Lower leg skin (tissue), 4 donors: ENCODE measurements around the gene PAFAH1B1. TPM values are rescaled to one million over a fixed set of nuclear protein-coding genes. Genes with fewer than 3 reads are reported as not detected.
"Not testable (repeated sequence)": the region's sequence is repeated elsewhere in the genome, so short reads cannot be mapped to it uniquely, and the experiment has no call there.

ENCODE experiments used
- DNase-seq, 2 donors: peaks; one replicate each; pipeline ENCODE4 v3.0.0-alpha.2; 2019; ENCODE audit warnings: low spot score in 2 of 2
- H3K4me3 ChIP-seq: fragments of 200-600 bp; sonication (generic); 2 replicates; pipeline ENCODE4 v1.5.1; 2017; ENCODE audit warnings: mild to moderate bottlenecking, low read depth; ENCODE audit not compliant: poor library complexity, severe bottlenecking
- POLR2A ChIP-seq, 2 donors: fragments of 450-650 bp; IDR thresholded peaks; one replicate each; pipeline ENCODE4 v1.6.1; 2016 to 2017; ENCODE audit warnings: antibody characterized with exemption in 2 of 2, mild to moderate bottlenecking in 1 of 2, moderate library complexity in 1 of 2
- WGBS, 2 donors: methylation state at CpG; one replicate each; pipeline ENCODE4 v1.1.5; 2018; 5-methylcytosine and 5-hydroxymethylcytosine counted together
- intact Hi-C: fragments of 100-400 bp; cut with DNase I; formaldehyde crosslinking; loops from one replicate; pipeline ENCODE4 v1.15.0; 2023; ENCODE audit warnings: low total_unique reads
- total RNA-seq, 4 donors: library from RNA; depleted of rRNA; stranded (reverse); fragments of >200 nt; gene quantifications; one replicate each; pipeline ENCODE4 v1.1.0, GENCODE V29; 2016
- TF ChIP-seq, protein P1 (sequence below), 3 donors: fragments of 450-650 bp; IDR thresholded peaks; one replicate each; pipeline ENCODE4 v1.5.1; 2016; ENCODE audit warnings: antibody characterized with exemption in 3 of 3, mild to moderate bottlenecking in 3 of 3, moderate library complexity in 2 of 3

Gene PAFAH1B1
- total RNA-seq, 4 donors from 2014 or later, result 58.7 to 121 (median 94.6) TPM

DNA sequence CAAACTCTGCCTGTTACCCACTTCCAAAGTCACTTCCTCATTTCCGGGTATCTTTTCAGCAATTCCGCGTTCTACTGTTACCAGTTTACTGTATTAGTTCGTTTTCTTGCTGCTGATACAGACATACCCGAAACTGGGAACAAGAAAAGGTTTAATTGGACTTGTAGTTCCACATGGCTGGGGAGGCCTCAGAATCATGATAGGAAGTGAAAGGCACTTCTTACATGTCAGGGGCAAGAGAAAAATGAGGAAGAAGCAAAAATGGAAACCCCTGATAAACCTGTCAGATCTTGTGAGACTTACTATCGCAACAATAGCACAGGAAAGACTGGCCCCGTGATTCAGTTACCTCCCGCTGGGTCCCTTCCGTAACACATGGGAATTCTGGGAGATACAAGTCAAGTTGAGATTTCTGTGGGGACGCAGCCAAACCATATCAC lies 30.9 kb downstream of the PAFAH1B1 start:
- no peak overlapping the region for H3K4me3 ChIP-seq
- intact Hi-C loops, result no loop called here
- WGBS, 2 donors, result 74 to 83% methylated on average over 10 of the region's 10 CpGs
- TF ChIP-seq, protein P1, sequence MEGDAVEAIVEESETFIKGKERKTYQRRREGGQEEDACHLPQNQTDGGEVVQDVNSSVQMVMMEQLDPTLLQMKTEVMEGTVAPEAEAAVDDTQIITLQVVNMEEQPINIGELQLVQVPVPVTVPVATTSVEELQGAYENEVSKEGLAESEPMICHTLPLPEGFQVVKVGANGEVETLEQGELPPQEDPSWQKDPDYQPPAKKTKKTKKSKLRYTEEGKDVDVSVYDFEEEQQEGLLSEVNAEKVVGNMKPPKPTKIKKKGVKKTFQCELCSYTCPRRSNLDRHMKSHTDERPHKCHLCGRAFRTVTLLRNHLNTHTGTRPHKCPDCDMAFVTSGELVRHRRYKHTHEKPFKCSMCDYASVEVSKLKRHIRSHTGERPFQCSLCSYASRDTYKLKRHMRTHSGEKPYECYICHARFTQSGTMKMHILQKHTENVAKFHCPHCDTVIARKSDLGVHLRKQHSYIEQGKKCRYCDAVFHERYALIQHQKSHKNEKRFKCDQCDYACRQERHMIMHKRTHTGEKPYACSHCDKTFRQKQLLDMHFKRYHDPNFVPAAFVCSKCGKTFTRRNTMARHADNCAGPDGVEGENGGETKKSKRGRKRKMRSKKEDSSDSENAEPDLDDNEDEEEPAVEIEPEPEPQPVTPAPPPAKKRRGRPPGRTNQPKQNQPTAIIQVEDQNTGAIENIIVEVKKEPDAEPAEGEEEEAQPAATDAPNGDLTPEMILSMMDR (IDR thresholded peaks at IDR 0.05), result no peak
- no peak for TF ChIP-seq POLR2A (IDR thresholded peaks at IDR 0.05)
- no peak for DNase-seq

GRCh38 chr17:2626626-2627219 lies 33.3 kb downstream of the PAFAH1B1 start:
- intact Hi-C loops, H3K4me3 ChIP-seq, DNase-seq: not testable (repeated sequence)
- WGBS, 2 donors, result 97 to 98% methylated on average over 7 of the region's 7 CpGs

- WGBS, 2 donors, result 75 to 81% methylated on average over 2 of the region's 2 CpGs
- intact Hi-C loops, result not testable (repeated sequence)
Measured at GRCh38 chr17:2628922-2629321, 35.5 kb downstream of the PAFAH1B1 start.

DNA sequence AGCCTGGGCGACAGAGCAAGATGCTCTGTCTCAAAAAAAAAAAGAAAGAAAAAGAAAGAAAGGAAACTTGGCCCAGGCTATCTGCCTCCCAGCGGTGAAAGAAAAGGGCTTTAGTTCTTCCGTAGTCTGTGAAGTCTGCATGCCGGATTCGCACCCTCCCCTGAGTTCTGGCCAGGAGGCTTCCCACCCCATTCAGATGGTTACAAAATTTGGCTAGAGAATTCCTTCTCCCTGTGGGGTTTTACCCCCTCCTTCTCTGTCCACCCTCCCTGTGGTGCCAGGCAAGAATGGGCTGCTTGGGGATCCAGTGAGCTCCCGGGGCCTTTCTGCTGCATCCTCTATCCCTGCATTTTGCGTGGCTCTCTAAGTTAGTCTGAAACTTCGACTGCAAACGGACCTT lies 37.8 kb downstream of the PAFAH1B1 start:
- 35 to 52% methylated on average over 9 of the region's 9 CpGs for WGBS, 2 donors

More at GRCh38 chr17:2628922-2629321, 35.5 kb downstream of the PAFAH1B1 start:
- not testable (repeated sequence) for DNase-seq, H3K4me3 ChIP-seq

DNA sequence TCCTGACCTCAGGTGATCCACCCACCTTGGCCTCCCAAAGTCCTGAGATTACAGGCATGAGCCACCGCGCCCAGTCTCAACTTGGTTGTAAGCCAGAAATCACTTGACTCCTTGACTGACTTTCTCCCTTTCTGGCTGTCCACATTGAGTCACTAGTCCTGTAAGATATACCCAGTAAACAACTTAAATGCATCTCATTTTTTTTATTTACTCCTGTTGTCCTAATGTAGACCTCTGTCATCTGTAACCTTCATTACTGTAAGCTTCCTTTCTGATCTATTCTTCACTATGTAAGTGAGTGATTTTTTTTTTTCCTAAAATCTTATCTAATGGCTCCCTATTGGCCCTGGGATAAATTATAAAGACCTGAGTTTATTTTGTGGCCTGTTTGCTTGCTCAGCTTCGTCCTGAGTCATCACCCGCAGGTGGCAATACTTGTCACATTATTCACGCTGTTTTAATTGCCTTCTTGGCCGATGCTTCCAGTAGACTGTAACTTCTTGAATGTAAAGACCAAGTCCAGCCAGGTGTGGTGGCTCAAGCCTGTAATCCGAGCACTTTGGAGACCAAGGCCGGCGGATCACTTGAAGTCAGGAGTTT lies 41.0 kb downstream of the PAFAH1B1 start:
- no peak overlapping the region for H3K4me3 ChIP-seq
- DNase-seq, result no peak
- intact Hi-C loops, result no loop called here
- 56 to 67% methylated on average over 9 of the region's 9 CpGs for WGBS, 2 donors
- TF ChIP-seq POLR2A (IDR thresholded peaks at IDR 0.05), result no peak
- TF ChIP-seq, protein P1 (IDR thresholded peaks at IDR 0.05), result no peak

More for the DNA sequence above, 37.8 kb downstream of the PAFAH1B1 start:
- intact Hi-C loops, result no loop called here
- TF ChIP-seq POLR2A (IDR thresholded peaks at IDR 0.05), result no peak
- TF ChIP-seq, protein P1 (IDR thresholded peaks at IDR 0.05), result no peak
- H3K4me3 ChIP-seq, result no peak overlapping the region
- DNase-seq, result no peak

DNA sequence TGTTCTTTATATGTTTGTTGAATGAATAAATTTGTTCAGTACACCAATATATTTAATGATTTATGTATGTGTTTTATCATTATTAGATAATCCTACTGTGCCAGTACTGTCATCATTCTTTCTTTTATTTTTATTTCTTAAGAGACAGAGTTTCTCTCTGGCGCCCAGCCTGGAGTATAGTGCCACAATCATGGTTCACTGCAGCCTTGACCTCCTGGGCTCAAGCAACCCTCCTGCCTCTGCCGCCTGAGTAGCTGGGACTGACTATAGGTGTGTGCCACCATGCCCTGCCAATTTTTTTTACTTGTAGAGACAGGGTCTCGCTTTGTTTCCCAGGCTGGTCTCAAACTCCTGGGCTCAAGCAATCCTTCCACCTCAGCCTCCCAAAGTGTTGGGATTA lies 41.8 kb downstream of the PAFAH1B1 start:
- intact Hi-C loops, result no loop called here
- TF ChIP-seq, protein P1 (IDR thresholded peaks at IDR 0.05), result no peak
- TF ChIP-seq POLR2A (IDR thresholded peaks at IDR 0.05), result no peak
- no peak overlapping the region for H3K4me3 ChIP-seq
- DNase-seq, result no peak
- 94 to 96% methylated on average over 3 of the region's 3 CpGs for WGBS, 2 donors

DNA sequence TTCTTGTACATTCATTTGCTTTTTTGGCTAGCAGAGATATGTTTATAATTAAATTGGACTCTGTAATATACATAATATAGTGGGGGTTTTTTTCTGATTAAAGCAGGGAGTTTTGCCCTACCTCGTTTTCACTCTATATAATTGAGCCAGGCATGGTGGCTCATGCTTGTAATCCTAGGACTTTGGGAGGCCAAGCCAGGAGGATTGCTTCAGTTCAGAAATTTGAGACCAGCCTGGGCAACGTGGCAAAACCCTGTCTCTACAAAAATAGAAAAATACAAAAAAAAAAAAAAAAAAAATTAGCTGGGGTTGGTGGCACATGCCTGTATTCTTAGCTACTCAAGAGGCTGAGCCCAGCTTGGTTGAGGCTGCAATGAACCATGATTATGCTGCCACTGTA lies 42.2 kb downstream of the PAFAH1B1 start:
- no peak for DNase-seq
- TF ChIP-seq, protein P1 (IDR thresholded peaks at IDR 0.05), result no peak
- no peak for TF ChIP-seq POLR2A (IDR thresholded peaks at IDR 0.05)
- H3K4me3 ChIP-seq, result no peak overlapping the region
- intact Hi-C loops, result no loop called here
- WGBS, 2 donors, result 52 to 60% methylated on average over 2 of the region's 2 CpGs
